Measurements from ENCODE around the gene RNF208.

- TF ChIP-seq, protein P1, sequence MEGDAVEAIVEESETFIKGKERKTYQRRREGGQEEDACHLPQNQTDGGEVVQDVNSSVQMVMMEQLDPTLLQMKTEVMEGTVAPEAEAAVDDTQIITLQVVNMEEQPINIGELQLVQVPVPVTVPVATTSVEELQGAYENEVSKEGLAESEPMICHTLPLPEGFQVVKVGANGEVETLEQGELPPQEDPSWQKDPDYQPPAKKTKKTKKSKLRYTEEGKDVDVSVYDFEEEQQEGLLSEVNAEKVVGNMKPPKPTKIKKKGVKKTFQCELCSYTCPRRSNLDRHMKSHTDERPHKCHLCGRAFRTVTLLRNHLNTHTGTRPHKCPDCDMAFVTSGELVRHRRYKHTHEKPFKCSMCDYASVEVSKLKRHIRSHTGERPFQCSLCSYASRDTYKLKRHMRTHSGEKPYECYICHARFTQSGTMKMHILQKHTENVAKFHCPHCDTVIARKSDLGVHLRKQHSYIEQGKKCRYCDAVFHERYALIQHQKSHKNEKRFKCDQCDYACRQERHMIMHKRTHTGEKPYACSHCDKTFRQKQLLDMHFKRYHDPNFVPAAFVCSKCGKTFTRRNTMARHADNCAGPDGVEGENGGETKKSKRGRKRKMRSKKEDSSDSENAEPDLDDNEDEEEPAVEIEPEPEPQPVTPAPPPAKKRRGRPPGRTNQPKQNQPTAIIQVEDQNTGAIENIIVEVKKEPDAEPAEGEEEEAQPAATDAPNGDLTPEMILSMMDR (IDR thresholded peaks at IDR 0.05; ENCODE audit: borderline replicate concordance, extremely low read depth, low read length, poor library complexity, severe bottlenecking): peak; percentile 25
- no peak for TF ChIP-seq EZH2 (IDR thresholded peaks at IDR 0.05; ENCODE audit: borderline replicate concordance, low read depth, low read length, severe bottlenecking)
Measured at GRCh38 chr9:137190315-137190856, 31.7 kb downstream of the RNF208 start.
